ENCODE measurements around the gene GRK4. TPM values are rescaled to one million over a fixed set of nuclear protein-coding genes. Genes with fewer than 3 reads are reported as not detected.

Gene GRK4
- total and polyA plus RNA-seq, 2 donors (not counting 1 experiment from before 2014, with no cell fraction given) = 0.73 to 2.3 TPM

GRCh38 chr4:3083732-3084131, 120.4 kb downstream of the GRK4 start:
- WGBS (ENCODE audit: insufficient coverage) = 40% methylated on average over 1 of the region's 1 CpG
- no peak overlapping the region for H3K4me3 Mint-ChIP-seq
- peaks cover 55% of the 10 kb centered on the region for H3K4me1 Mint-ChIP-seq
- Histone ChIP-seq H3K9ac (ENCODE audit: low read length) (no peak overlapping the region), H3K27me3 (replicated peaks in 1 of 4; ENCODE audit: control extremely low read depth in 1 of 4, control insufficient read depth in 3 of 4, insufficient read depth in 4 of 4, low read length in 3 of 4) (no peaks in the 10 kb centered on the region), H3K79me2 (ENCODE audit: control insufficient read depth, insufficient read depth, low read length) (peaks cover 95% of the 10 kb centered on the region), H3K27ac (ENCODE audit: low read length in 2 of 2) (no peak overlapping the region), H3K4me2 (replicated peaks; ENCODE audit: low read depth, low read length, poor library complexity, severe bottlenecking) (no peak overlapping the region), H3K4me1 (ENCODE audit: control insufficient read depth in 2 of 2, insufficient read depth in 2 of 2, low read length in 2 of 2) (peaks cover 19 to 33% of the 10 kb centered on the region in 2 donors), H3K36me3 (replicated peaks in 1 of 2; ENCODE audit: control extremely low read depth in 1 of 2, control insufficient read depth in 1 of 2, extremely low read depth in 1 of 2, insufficient read depth in 2 of 2, low read length in 1 of 2) (peaks cover 4 to 10% of the 10 kb centered on the region in 2 experiments), H3K4me3 (ENCODE audit: control extremely low read depth in 1 of 5, extremely low read depth in 1 of 5, insufficient read depth in 1 of 5, low read depth in 2 of 5, low read length in 4 of 5) (no peak overlapping the region), H4K20me1 (ENCODE audit: control insufficient read depth, insufficient read depth, low read length, poor library complexity, severe bottlenecking) (peaks cover 66% of the 10 kb centered on the region), H3K9me3 (ENCODE audit: control extremely low read depth in 1 of 3, control insufficient read depth in 2 of 3, insufficient read depth in 1 of 3, low read length in 2 of 3) (no peaks in the 10 kb centered on the region), H2AFZ (ENCODE audit: insufficient read depth, low read depth, low read length, poor library complexity, severe bottlenecking) (no peak overlapping the region)
- DNase-seq (no peak), ATAC-seq (ENCODE audit: low read depth) (no peak)
- intact Hi-C loops (cut with micrococcal nuclease) = no loop called here
- POLR2A ChIA-PET = no interaction called here
- H3K9me3 Mint-ChIP-seq (ENCODE audit: insufficient read depth) = no peaks in the 10 kb centered on the region
- no peak for TF ChIP-seq EZH2 (IDR thresholded peaks at IDR 0.05; ENCODE audit: borderline replicate concordance, insufficient read depth, low read depth, low read length, poor library complexity, severe bottlenecking)
- TF ChIP-seq CTCF (IDR thresholded peaks at IDR 0.05) = no peak
- CTCF ChIA-PET = interaction anchor here (0.6 to 1.4 kb wide), 3 partner anchors 14 to 875 kb away, joined by 3 read pairs; no protein-coding TSS in a partner anchor
- no peaks in the 10 kb centered on the region for H3K27me3 Mint-ChIP-seq
- no peak overlapping the region for H3K27ac Mint-ChIP-seq

- H3K4me3 ChIP-seq (ENCODE audit: control extremely low read depth in 1 of 5, extremely low read depth in 1 of 5, insufficient read depth in 1 of 5, low read depth in 2 of 5, low read length in 4 of 5) = no peak overlapping the region
- ChIA-PET CTCF (interaction anchor here (1.3 kb wide), 1 partner anchor 19 kb away, joined by 3 read pairs; no protein-coding TSS in a partner anchor), POLR2A (no interaction called here)
- no peak overlapping the region for H3K9ac ChIP-seq (ENCODE audit: low read length)
- H2AFZ ChIP-seq (ENCODE audit: insufficient read depth, low read depth, low read length, poor library complexity, severe bottlenecking) = no peak overlapping the region
- H4K20me1 ChIP-seq (ENCODE audit: control insufficient read depth, insufficient read depth, low read length, poor library complexity, severe bottlenecking) = peaks cover 51% of the 10 kb centered on the region
- H3K4me2 ChIP-seq (replicated peaks; ENCODE audit: low read depth, low read length, poor library complexity, severe bottlenecking) = no peak overlapping the region
- WGBS (ENCODE audit: insufficient coverage) = 99% methylated on average over 8 of the region's 10 CpGs
- Mint-ChIP-seq H3K27ac (no peak overlapping the region), H3K9me3 (ENCODE audit: insufficient read depth) (no peaks in the 10 kb centered on the region), H3K27me3 (no peaks in the 10 kb centered on the region), H3K4me3 (no peak overlapping the region), H3K4me1 (peaks cover 36% of the 10 kb centered on the region)
- H3K27ac ChIP-seq (ENCODE audit: low read length in 2 of 2) = no peak overlapping the region
- DNase-seq (no peak), ATAC-seq (ENCODE audit: low read depth) (no peak)
- peaks cover 3 to 24% of the 10 kb centered on the region in 2 experiments for H3K36me3 ChIP-seq (replicated peaks in 1 of 2; ENCODE audit: control extremely low read depth in 1 of 2, control insufficient read depth in 1 of 2, extremely low read depth in 1 of 2, insufficient read depth in 2 of 2, low read length in 1 of 2)
- peaks cover 90% of the 10 kb centered on the region for H3K79me2 ChIP-seq (ENCODE audit: control insufficient read depth, insufficient read depth, low read length)
- intact Hi-C loops (cut with micrococcal nuclease) = no loop called here
- peaks cover 3 to 14% of the 10 kb centered on the region in 2 donors for H3K4me1 ChIP-seq (ENCODE audit: control insufficient read depth in 2 of 2, insufficient read depth in 2 of 2, low read length in 2 of 2)
- no peaks in the 10 kb centered on the region for H3K9me3 ChIP-seq (ENCODE audit: control extremely low read depth in 1 of 3, control insufficient read depth in 2 of 3, insufficient read depth in 1 of 3, low read length in 2 of 3)
- H3K27me3 ChIP-seq (replicated peaks in 1 of 4; ENCODE audit: control extremely low read depth in 1 of 4, control insufficient read depth in 3 of 4, insufficient read depth in 4 of 4, low read length in 3 of 4) = no peaks in the 10 kb centered on the region
- no peak for TF ChIP-seq EZH2 (IDR thresholded peaks at IDR 0.05; ENCODE audit: borderline replicate concordance, insufficient read depth, low read depth, low read length, poor library complexity, severe bottlenecking)
Observed at GRCh38 chr4:3085948-3086670, 122.7 kb downstream of the GRK4 start.
